Left ventricle myocardium inferior (tissue), 1 donor: ENCODE data around the gene TM4SF18. TPM values are rescaled to one million over a fixed set of nuclear protein-coding genes. Genes with fewer than 3 reads are reported as not detected.

ENCODE experiments used
- DNase-seq: peaks from one replicate; pipeline ENCODE4 v3.0.0-alpha.2; 2020
- H3K27ac ChIP-seq: fragments of 200-600 bp; replicated peaks from 2 replicates; pipeline ENCODE4 v1.8.0; 2021
- H3K27me3 ChIP-seq: fragments of 200-600 bp; 2 replicates; pipeline ENCODE4 v1.8.0; 2021; ENCODE audit warnings: low read depth
- H3K36me3 ChIP-seq: fragments of 200-600 bp; 2 replicates; pipeline ENCODE4 v1.8.0; 2021
- H3K4me1 ChIP-seq: fragments of 200-600 bp; 2 replicates; pipeline ENCODE4 v1.8.0; 2021
- H3K4me3 ChIP-seq: fragments of 200-600 bp; 2 replicates; pipeline ENCODE4 v1.8.0; 2021; ENCODE audit warnings: mild to moderate bottlenecking, moderate library complexity
- H3K9me3 ChIP-seq: fragments of 200-600 bp; replicated peaks from 2 replicates; pipeline ENCODE4 v1.8.0; 2021
- intact Hi-C: fragments of 100-400 bp; cut with micrococcal nuclease; formaldehyde crosslinking; loops from one replicate; pipeline ENCODE4 v1.11.0; 2022
- total RNA-seq: library from RNA; stranded (reverse); fragmentation: NEBNext Ultra II Directional; extraction: Animal tissue kit (Norgen Biotek cat#: 25700); gene quantifications from one replicate; pipeline ENCODE4 v1.2.1, GENCODE V29; 2021
- TF ChIP-seq, protein P1 (sequence below): fragments of 200-600 bp; IDR thresholded peaks from 2 replicates; pipeline ENCODE4 v1.8.0; 2021; ENCODE audit warnings: antibody characterized with exemption, mild to moderate bottlenecking, borderline replicate concordance
- donor health status: DM: no; HTN: yes; CAD: no; lungs with severe emphysema.

The TM4SF18 gene
- total RNA-seq, 1 donor from 2014 or later, result 11.2 TPM

DNA sequence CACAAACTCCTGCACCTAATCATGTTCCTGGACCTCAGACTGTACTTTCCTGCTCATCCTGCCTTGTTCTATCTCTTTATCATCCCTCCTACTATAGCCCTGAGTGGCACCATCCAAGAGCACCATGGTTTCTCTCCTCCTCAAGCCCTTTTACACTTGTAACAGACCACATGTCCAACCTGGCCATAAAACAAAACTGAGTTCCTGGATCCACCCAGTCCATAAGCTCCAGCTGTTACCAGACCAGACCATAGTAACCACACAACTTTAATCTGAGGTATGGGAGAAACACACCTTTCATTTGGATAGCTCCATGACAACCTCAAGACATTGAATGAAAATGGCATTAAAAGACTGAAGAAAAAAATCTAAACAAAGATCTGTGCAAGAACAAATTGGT, 9.1 kb downstream of the TM4SF18 start:
- peaks cover 9% of the 10 kb centered on the region for H3K36me3 ChIP-seq
- no peak for DNase-seq
- H3K27ac ChIP-seq, result no peak overlapping the region
- H3K9me3 ChIP-seq, result no peaks in the 10 kb centered on the region
- H3K4me1 ChIP-seq, result no peaks in the 10 kb centered on the region
- intact Hi-C loops, result no loop called here
- no peak overlapping the region for H3K4me3 ChIP-seq
- H3K27me3 ChIP-seq, result no peaks in the 10 kb centered on the region
- TF ChIP-seq, protein P1, sequence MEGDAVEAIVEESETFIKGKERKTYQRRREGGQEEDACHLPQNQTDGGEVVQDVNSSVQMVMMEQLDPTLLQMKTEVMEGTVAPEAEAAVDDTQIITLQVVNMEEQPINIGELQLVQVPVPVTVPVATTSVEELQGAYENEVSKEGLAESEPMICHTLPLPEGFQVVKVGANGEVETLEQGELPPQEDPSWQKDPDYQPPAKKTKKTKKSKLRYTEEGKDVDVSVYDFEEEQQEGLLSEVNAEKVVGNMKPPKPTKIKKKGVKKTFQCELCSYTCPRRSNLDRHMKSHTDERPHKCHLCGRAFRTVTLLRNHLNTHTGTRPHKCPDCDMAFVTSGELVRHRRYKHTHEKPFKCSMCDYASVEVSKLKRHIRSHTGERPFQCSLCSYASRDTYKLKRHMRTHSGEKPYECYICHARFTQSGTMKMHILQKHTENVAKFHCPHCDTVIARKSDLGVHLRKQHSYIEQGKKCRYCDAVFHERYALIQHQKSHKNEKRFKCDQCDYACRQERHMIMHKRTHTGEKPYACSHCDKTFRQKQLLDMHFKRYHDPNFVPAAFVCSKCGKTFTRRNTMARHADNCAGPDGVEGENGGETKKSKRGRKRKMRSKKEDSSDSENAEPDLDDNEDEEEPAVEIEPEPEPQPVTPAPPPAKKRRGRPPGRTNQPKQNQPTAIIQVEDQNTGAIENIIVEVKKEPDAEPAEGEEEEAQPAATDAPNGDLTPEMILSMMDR, result no peak

DNA sequence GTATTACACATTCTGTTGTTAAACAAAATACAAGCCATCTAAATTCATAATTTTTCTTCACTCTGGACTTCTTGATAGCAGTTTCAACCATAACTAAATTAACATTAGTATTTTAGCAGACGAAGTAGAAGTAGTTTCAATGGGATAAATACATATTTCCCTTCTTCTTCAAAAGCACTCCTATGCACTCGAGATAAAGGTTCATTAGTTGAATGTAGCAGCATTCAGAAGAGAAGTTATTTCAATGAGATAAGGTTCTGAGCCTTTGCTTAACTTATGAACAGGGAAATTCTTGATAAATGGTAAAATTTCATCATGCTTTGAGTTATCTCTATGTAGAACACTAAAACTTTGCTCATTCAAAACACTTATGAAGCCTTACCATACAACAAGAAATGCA, 11.8 kb downstream of the TM4SF18 start:
- intact Hi-C loops, result no loop called here
- H3K27ac ChIP-seq, result no peak overlapping the region
- TF ChIP-seq, protein P1, result no peak

DNA sequence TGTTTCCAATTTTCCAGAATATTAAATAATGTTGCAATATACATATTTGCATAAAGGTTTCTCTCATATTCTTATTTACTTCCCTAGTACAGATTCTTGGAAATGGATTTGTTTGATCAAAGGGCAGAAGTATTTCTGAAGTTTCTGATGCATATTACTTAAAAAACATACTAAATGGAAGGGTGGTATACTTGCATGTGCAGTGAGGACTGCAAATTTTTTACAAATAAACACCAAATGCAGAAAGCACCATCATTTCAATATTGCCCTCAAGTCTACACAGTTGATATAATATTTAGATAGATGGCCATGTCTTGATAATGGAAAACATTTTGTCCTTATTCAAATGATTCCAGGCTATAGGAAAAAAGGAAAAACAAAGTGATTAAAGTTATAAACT, 12.3 kb downstream of the TM4SF18 start:
- Histone ChIP-seq H3K27ac (no peak overlapping the region), H3K4me1 (peaks cover 2% of the 10 kb centered on the region), H3K4me3 (no peak overlapping the region), H3K9me3 (no peaks in the 10 kb centered on the region), H3K27me3 (no peaks in the 10 kb centered on the region), H3K36me3 (peaks cover 9% of the 10 kb centered on the region)
- no peak for DNase-seq
- intact Hi-C loops, result no loop called here
- TF ChIP-seq, protein P1, result no peak

More for the DNA sequence above, 11.8 kb downstream of the TM4SF18 start:
- Histone ChIP-seq H3K27me3 (no peaks in the 10 kb centered on the region), H3K4me3 (no peak overlapping the region), H3K4me1 (no peaks in the 10 kb centered on the region), H3K36me3 (peaks cover 9% of the 10 kb centered on the region), H3K9me3 (no peaks in the 10 kb centered on the region)
- DNase-seq, result no peak

DNA sequence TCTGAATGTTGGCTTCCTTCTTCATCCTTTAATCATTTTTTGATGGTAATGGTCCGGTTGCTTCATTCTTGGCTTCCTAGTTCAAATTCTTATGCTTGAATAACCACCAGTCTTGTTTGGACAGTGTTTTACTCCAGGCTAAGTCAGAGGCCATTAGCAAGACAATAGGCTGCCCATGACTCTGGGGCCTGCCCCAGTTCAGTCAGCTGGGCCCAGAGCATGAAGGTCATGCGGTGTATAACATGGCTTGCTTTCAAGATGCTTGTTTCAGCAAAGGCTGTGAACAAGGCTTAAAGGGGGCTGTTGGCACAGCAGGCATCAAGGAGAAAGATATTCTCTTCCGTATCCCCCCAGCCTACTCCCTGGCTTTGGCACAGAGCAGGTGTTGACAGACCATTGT, 13.7 kb downstream of the TM4SF18 start:
- Histone ChIP-seq H3K27me3 (no peaks in the 10 kb centered on the region), H3K9me3 (no peaks in the 10 kb centered on the region), H3K4me3 (no peak overlapping the region), H3K27ac (no peak overlapping the region), H3K4me1 (peaks cover 11% of the 10 kb centered on the region), H3K36me3 (peaks cover 9% of the 10 kb centered on the region)
- DNase-seq, result no peak
- intact Hi-C loops, result no loop called here
- TF ChIP-seq, protein P1, result no peak

DNA sequence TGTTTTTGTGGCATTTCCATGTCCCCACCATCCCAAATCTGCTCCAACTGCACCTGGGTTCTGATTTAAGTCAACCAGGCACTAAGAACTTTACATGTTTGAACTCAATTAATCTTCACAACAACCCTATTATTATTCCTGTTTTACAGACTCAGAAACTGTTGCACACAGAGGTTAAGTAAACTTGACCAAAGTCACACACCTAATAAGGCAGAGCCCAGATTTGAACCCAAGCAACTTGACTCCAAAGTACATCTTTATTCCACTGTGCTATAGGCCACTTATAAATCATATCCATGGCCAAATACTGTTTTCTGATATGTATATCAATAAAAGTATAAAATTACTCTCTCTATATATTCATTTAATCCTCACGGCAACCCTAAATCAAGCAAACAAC, 16.4 kb downstream of the TM4SF18 start:
- intact Hi-C loops, result no loop called here
- H3K27me3 ChIP-seq, result no peaks in the 10 kb centered on the region
- peaks cover 11% of the 10 kb centered on the region for H3K4me1 ChIP-seq
- H3K36me3 ChIP-seq, result no peaks in the 10 kb centered on the region
- DNase-seq, result no peak
- H3K4me3 ChIP-seq, result no peak overlapping the region
- no peak overlapping the region for H3K27ac ChIP-seq
- peaks cover 4% of the 10 kb centered on the region for H3K9me3 ChIP-seq
- TF ChIP-seq, protein P1, result no peak

DNA sequence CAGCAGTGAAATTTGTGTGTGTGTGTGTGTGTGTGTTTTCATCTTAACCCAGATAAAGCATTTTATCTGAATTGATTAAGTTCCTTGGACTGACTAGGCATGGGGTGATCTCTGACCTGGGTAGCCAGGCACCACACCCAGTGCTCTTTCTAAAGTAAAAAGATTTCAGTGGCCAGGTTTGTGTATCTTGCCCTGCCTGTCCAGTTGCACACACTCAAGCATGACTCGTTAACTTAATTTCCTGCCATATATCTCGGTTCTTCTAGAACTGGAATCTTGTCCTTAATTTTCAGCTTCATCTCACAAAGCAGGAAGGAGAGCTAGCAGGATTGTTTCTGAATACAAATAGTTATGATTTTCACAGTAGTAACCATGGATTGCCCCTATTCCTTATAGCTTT, 17.0 kb downstream of the TM4SF18 start:
- Histone ChIP-seq H3K27me3 (no peaks in the 10 kb centered on the region), H3K4me1 (peaks cover 11% of the 10 kb centered on the region), H3K9me3 (peaks cover 10% of the 10 kb centered on the region), H3K27ac (no peak overlapping the region), H3K36me3 (no peaks in the 10 kb centered on the region), H3K4me3 (no peak overlapping the region)
- intact Hi-C loops, result no loop called here
- TF ChIP-seq, protein P1, result no peak
- DNase-seq, result no peak
